ENCODE data around the gene FAM107A. TPM values are rescaled to one million over a fixed set of nuclear protein-coding genes. Genes with fewer than 3 reads are reported as not detected.

Gene FAM107A, protein sequence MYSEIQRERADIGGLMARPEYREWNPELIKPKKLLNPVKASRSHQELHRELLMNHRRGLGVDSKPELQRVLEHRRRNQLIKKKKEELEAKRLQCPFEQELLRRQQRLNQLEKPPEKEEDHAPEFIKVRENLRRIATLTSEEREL
- 0.72 TPM for polyA plus RNA-seq (ENCODE audit: insufficient read length)

DNA sequence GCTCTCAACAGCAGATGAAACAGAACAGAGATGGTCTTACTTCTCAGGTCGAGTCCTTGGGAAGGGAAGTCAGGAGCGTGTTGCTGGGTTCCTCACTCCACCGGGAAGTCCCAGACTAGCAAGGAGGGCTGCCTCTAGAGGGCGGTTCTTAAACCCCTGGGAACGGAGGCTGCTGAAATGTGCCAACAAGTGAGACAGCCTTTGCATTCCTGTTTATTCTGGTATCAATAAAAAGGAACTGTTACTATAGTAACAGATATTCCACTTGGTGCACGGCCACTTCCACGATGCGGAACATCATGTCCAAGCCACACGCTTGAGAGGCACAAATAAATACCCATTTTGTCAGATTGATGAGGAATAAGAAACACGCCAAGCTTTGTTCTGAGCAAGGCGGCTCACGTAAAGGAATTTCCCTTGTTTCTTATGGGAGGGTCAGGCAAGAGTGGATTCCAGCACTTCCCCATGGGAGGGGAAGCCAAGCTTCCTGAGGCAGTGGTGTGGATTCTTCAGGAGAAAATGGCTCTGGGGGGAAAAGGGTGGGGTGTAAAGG, at the start of gene FAM107A:
FAM107A (minus strand) TSS at position 123 of the 553 bp plus-strand sequence. CDS start 7,531 bp downstream, outside the sequence.
- DNase-seq (ENCODE audit: low read depth), result no peak

DNA sequence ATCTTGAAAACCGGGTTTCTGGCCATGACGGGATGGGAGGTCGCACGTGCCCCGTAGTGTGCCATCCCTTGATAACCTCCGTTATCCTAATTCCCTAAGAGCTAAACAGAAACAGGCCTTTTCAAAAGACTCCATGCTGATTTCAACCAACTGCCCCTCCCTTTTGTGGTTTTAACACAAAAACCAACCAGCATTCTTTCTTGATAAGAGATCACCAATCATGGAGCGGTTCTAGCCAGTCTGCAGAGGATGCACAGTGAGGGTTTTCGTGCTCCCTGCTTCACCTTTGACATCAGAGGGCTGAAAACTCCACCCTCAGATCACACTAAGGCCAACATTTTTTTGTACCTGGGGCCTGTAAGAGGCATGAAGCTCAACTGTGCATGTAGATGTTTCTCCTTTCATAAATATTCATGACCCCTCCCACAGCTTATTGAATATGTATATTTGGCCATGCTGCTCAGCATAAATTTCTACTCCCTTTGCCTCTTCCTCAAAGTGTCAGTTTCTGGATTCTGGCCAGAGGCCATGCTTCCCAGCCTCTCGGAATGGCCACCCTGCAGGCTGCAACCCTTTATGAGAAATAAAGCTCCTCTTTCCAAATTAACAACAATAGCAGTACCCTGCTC, 48.1 kb upstream of the FAM107A start:
- DNase-seq (ENCODE audit: low read depth), result no peak

DNA sequence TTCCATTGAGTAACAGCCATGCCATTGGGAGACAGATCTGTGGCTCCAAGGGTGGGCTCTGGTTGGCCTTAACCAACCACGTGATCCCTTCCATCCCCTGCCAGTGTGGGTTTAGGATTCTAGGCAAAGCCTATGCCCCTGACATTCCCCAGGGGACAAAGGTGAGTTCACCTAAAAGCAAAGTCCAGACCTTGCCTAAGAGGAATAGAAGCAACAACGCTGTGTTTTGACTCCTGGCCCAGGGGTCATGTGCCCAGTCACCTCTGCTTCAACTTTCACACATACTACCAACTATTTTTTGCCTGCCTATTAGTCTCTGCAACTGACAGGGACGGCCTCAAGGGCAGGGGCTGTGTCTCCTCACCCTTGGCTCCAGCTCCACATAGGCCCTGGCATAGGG, 47.4 kb upstream of the FAM107A start:
- no peak for DNase-seq (ENCODE audit: low read depth)

DNA sequence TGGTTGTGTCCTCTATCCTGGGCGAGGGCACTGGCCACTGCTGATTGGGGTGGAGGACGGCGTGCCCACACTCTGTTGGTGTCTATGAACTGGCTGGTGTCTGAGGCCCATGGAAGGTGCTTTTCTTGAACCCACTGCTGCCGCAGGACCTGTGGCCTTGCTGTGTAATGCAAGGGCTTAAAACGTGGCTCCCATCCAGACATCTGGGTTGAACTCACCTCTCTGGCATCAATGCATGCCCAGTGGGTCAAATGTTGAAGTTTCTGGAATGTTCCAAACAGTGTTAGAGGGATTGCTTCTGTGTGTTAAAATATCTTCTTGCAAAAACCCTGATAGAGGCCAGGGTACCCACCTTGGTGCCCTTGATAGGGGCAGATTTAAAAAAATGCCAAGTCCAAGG, 46.8 kb upstream of the FAM107A start:
- no peak for DNase-seq (ENCODE audit: low read depth)

DNA sequence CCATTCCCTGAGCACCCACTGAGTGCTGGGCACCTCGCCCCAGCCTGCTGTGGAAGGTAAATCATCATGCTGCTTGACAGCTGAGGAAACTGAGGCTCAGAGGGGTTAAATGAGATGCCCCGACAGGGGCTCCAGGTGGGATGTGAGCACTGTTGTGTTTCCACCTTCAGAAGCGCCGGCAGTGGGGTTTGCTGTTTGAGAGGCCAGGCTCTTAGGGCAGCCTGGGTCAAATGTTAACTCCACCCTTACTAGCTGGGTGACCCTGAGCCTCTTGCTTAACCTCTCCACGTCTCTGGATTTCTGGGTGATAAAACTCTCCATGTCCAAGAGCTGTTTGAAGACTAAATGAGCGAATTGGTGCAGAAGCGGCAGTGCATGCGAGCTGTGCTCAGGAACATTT, 46.3 kb upstream of the FAM107A start:
- no peak for DNase-seq (ENCODE audit: low read depth)

DNA sequence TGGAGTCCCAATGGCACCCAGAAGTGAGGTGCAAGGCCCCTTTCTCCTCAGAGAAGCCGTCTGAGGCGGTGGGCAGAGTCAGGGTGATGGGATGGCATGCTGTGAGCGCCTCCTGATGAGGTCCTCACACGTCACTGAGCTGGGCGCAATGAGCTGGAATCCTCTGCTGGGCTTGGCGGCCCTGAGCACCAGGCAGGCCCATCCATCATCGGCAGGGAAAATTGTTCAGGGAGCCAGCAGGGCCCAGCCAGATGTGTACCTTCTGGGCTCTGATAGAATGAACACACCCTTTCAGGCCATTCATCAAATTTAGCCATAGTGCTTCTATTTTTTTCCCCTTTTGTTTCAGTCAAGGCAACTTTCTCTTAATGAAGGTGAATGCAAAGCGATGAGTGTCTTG, 45.7 kb upstream of the FAM107A start:
- DNase-seq (ENCODE audit: low read depth), result no peak

DNA sequence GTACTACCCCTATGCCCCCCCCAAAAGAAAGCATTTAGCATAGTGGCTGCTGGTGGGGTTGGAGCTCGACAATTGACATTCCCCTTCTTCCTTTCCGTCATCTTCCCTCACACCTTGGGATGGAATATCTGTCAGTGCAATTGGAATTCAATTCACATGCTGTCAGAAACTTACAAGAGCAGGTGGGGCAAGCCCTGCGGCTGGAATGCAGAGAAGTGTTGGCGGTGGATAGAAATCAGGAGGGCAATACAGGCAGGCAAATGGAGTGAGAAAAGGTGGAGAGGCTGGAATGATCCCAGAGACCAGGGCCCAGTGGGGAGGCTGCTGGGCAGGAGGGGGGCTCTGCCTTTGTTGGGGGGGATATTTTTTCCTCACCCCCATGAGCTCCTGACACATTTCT, 45.2 kb upstream of the FAM107A start:
- DNase-seq (ENCODE audit: low read depth), result no peak

DNA sequence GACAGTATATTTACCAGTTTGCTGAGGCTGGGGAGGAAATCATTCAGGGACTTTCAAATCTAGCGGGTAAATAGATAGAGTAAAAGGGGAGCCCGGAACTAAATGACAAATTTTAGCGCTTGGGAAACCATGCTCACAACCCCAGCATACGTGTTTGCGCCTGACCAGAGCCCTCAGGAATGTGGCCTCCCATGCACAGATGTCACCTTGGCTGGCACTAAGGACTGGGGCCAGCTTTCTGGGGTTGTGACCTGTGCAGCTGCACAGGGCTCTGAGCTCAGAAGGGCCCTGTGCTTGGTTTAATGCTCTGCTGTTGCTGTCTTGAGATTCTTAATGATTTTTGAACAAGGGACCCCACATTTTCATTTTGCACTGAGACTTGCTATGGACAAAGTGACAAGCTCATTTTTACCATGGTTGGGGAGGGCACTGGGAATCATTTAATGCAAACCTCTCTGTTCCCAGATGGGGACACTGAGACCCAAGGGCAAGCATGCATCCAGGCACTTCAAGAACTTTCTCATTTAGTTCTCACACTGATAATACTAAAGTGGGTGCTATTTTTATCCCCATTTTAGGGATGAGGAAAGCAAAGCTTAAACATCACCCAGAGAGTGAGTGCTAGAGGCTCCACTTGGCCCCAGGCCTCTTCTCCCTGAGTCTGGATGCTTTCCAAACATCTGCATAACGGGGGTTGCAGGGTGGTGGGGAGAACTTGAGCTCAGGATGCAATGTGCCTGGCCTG, 44.1 kb upstream of the FAM107A start:
- DNase-seq (ENCODE audit: low read depth), result no peak

DNA sequence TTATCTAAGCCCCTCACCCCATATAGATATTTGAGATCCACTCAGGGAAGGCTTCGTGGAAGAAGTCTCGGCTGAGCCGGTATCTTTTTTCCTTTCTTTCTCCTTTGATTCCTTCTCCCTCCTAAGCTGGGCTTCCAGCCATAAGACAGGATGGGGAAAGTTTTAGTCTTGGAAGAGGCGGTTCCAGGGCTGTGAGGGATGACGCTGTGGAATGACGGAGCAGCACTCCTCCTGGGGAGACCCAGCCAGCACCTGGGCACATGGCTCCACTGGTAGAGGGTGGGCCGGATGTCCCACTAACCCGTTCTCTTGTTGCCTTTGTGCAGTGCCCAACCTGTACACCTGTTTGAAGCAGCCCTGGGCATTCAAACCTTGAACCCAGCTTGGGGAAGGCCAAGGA, 43.2 kb upstream of the FAM107A start:
- no peak for DNase-seq (ENCODE audit: low read depth)

DNA sequence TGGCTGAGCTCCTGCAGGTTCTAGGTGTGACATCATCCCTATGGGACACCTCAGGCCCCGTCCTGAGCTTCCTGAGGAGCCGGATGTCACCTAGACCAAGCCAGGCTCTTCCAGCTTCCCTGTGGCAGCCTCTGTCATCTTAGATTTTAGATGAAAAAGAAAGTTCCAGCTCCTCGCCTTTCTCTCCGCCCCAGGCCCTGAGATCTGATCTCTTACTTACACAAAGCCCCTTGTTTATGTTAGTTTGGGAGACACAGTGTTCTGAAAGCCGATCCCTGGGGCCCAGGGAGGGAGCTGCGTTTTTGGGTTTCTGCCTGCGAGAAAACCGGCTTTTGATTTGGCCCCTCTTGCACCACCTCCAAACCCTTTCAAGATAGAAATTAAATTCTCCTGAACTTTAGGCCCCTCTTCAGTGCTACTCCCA, 40.2 kb upstream of the FAM107A start:
- no peak for DNase-seq (ENCODE audit: low read depth)

DNA sequence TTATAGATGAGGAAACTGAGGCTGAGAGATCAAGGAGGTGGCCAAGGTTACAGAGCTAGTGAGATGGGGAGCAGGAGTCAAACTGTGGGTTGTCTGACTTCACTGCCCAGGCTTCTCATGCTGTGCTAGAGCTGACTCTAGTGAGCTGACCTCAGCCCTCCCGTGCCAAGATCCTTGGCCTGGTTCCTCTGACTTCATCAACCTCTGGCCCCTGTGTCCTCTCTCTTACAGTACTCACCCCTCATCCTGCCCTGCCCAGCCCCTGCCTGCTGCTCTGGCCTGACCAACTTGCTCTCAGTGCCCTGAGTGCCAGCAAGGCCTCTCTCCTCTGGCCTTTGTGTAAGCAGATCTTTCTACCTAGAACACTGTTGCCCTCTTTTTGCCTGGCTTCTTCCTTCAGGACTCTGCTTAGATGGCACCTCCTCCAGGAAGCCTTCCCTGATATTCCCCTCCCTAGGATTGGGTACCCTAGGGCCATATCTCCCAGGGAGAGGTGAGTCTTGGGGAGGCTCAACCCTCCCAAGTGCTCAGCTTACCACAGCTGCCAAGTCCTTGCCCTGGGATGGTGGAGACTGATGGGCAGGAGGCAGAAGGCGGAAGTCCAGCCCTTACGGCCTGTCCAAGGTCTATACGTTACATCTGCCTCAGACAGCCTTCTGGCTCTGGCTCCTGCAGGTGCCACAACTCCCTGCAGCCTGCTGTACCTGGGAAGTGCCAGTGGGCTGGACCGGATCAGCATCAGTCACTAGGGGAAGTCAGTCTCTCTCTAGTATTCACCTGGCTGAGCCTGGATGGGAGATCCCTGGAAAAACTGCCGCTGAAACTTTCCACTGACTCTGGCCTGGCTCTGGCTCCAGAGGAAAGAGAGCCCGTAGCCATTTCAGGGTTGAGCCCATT, 36.3 kb upstream of the FAM107A start:
- no peak for DNase-seq (ENCODE audit: low read depth)

DNA sequence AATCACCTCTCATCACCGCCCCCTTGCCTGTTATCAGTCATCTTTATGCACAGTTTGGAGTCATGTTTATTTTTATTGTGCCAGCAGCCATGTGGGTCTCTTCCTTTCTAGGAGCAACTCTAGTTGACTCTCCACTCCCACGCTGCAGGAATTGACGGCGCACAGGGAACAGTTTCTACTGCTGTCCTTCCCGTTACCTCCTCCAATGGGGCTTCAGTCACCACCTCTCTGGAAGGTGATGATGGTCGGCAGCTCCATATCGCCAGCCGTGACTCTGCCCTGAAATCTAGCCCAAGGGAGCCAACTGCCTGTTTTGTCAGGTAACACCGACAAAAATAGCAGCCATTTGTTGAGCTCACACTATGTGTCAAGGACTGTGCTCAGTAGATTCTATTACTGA, 35.6 kb upstream of the FAM107A start:
- DNase-seq (ENCODE audit: low read depth), result no peak

DNA sequence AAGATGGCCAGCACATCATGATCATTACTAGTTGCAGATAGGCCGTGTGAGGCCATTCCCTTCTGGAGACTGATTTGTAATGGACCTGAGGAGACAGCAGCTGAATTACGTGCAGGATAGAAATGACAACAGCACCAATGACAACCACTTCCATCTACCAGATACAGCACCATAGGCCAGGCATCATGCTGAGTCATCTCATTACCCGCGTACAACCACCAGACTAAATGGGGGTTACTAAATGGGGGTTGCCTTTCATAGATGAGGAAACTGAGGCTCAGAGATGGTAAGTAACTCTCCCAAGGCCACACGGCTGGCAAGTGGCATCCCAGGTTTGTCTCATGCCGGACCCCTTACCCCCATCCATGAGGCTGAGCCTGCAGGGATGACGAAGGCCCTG, 32.8 kb upstream of the FAM107A start:
- no peak for DNase-seq (ENCODE audit: low read depth)

DNA sequence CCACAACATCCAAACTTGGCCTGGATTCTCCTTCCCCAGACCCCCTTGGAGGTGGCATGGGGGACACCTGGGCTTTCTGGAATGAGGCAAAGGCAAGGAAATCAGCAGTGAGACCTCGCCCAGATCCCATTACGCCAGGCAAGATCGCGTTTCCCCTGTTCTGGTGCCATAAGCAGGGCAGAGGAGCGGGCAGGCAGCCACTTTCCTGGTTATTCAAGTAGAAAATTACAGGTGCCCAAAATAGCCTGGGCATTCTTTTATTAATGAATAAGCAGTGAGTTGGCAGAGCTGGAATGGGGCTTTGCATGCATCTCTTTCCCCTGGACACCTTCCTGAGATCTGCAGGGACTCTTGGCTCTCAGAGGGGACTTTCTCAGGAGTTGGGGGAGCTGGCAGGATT, 31.5 kb upstream of the FAM107A start:
- DNase-seq (ENCODE audit: low read depth), result no peak

DNA sequence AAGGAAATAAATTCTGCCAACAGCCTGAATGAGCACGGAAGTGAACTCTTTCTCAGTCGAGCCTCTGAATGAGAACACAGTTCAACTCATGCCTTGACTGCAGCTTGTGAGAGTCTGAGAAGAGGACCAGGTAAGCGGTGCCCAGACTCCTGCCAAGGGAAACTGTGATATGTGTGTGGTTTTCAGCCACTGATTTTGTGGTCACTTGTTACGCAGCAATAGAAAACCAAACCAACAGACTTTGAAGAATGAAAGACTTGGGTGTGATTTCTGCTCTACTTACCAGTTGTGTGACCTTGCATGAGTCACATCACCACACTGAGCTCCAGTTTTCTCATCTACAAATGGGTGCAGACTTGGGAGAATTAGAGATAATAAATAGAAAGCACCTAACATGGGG, 30.6 kb upstream of the FAM107A start:
- no peak for DNase-seq (ENCODE audit: low read depth)

DNA sequence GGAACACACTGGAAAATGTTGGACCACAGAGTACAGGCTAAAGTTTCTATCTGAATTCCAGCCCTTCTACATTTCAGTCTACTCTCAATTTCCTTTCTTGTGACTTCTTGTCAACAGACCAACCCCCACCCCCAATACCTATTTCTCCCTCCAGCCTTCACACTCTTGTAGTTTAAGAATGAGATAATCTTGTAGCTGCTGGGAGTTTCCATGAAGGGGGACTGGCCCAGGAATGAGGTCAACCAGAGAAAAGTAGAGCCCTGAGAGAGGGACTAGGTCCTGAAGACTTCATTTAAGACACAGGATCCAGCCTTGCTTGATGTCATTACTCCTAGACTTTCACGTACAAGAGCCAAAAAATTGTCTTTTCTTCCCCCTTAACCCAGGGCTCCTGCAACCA, 29.5 kb upstream of the FAM107A start:
- no peak for DNase-seq (ENCODE audit: low read depth)

DNA sequence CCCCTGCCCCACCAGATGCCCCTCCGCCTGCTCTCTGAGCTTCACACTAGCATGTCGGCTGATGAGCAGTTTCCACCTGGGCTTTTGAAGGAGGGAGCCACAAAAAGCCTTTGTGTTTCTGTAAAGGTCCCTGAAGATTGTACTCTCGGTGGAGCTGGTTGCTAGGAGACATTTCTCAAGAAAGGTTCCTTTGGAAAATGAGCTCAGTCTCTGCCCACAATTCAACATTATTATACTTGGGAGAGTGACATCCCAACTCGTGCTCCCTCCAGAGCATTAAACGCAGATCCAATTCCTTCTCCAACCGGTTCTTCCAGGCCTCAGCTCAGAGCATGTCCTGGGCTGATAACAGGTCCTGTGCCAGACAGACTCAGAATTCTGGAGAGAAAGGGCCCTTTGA, 26.8 kb upstream of the FAM107A start:
- DNase-seq (ENCODE audit: low read depth), result no peak

DNA sequence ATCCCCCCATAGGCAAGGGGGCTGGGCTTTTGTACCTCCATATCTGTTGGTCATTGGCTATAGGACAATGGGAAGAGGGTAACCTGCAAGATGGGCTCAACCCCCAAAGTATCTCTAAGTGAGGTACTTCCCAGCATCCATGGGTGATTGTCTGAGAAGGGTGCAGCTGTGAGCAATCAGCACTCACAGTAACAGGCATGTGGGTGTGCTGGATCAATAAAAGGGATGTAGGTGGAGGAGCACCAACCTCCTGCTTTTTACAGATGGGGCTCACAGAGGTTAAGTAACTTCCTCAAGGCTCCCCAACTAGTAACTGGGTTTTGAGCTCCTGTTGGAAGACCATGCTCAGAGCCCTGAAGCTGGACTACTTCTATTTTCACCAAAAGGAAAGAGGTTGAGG, 26.4 kb upstream of the FAM107A start:
- DNase-seq (ENCODE audit: low read depth), result no peak

DNA sequence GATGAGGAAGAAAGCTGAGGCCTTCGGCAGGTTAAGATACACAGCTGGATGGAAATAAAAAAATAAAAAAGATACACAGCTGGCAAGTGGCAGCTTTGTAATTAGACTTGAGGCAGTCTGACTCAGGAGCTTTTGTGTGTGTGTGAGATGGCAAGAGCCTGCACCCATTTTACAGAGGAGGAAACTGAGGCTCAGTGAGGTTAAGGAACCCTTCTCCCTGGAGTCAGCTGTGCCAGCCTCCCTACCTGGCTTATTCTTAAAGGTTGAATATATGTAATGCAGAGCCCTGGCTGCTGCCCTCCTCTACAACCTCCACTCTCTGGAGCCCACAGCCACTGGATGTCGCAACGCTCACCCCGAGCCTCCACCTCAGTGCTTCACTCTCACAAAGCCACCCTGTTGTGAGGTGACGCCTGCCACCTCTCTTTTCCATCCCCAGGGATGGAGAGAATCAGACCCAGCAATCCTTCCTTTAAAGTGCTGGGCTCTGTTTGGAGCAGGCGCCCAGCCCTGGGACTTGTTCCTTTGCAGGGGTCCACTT, 20.6 kb upstream of the FAM107A start:
- DNase-seq (ENCODE audit: low read depth), result no peak

DNA sequence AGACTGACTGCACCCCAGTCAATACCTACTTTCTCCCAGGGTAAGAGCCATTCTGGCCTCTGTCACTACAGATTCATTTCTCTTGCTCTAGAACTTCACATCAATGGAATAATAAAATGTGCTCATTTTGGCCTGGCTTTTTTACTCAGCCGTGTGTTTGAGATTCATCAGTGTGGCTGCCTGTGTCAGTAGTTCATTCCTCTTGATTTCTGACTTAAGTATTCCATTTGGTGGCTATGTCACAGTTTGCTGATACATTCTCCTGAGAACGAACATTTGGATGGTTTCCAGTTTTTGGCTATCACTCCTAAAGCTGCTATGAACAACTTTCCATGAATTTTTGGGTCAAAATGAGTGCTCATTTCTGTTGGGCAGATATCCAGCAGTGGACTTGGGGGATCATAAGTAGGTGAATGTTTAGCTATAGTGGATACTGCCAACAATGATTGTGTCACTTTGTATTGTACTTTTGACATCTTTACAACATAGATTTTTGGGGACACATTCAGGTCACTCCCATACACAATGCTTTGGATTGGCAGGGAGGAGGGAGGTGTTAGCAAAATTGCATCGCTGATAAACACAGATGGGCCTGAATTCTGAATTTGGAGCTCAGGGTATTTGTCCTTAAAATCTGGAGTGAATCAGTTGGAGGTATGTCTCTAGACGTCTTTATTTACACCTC, 19.8 kb upstream of the FAM107A start:
- DNase-seq (ENCODE audit: low read depth), result no peak

DNA sequence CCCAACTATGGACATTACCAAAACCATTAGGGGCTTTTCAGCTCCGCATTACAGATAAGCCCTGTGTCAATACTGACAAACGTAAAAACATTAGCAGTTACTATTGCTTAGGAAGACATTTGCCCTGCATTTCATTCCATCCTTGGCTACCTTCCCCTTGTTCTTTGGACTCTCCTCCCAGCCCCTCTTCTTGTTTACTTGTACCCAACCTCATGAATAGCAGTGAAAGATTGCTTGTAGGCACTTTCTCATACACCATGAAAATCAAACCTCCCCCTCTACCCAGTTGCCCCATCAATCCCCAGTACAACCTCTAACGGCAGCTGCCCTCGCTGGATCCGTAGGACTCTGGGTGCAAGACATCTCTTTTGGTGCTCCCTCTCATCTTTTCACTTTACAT, 16.9 kb upstream of the FAM107A start:
- no peak for DNase-seq (ENCODE audit: low read depth)
